ENCODE results near the gene BCO1. TPM values are rescaled to one million over a fixed set of nuclear protein-coding genes. Genes with fewer than 3 reads are reported as not detected.
A peak's percentile ranks its signal among the peaks of the same experiment; 100 is the strongest.

BCO1 gene
- polyA plus RNA-seq, 2 donors = 0.16 to 0.41 TPM

DNA sequence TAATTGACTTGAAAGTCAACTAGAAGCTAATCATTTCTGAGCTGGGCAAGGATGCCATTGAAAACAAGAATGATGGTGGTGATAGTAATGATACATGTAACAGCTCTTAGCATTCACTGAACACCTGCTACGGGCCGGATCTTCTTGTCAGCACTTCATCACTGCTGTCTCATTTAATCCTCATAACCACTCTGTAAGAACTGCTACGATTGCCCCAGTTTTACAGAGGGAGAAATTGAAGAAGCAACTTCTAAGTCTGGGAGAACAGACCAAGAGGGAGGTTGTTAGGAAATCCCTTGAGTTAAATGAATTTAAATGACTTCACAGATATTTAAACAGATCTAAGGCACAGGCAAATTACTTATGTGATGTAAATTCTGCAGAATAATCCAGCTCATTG is 69.3 kb downstream of the BCO1 start:
- Histone ChIP-seq H3K27me3 (ENCODE audit: control insufficient read depth in 1 of 2, insufficient read depth in 2 of 2, low read length in 2 of 2) (no peaks in the 10 kb centered on the region), H3K27ac (ENCODE audit: low read depth in 2 of 2, low read length in 1 of 2) (no peak overlapping the region), H3K36me3 (ENCODE audit: control insufficient read depth in 2 of 2, insufficient read depth in 2 of 2, low read length in 1 of 2) (no peaks in the 10 kb centered on the region), H3K4me1 (ENCODE audit: control insufficient read depth in 2 of 2, insufficient read depth in 2 of 2, low read length in 1 of 2) (no peaks in the 10 kb centered on the region), H3K9me3 (ENCODE audit: control insufficient read depth in 2 of 2, insufficient read depth in 1 of 2, low read depth in 1 of 2, low read length in 1 of 2) (no peaks in the 10 kb centered on the region), H3K4me3 (ENCODE audit: low read depth in 1 of 2, low read length in 2 of 2) (no peak overlapping the region)
- 80 to 82% methylated on average over 3 of the region's 3 CpGs for WGBS, 2 donors

DNA sequence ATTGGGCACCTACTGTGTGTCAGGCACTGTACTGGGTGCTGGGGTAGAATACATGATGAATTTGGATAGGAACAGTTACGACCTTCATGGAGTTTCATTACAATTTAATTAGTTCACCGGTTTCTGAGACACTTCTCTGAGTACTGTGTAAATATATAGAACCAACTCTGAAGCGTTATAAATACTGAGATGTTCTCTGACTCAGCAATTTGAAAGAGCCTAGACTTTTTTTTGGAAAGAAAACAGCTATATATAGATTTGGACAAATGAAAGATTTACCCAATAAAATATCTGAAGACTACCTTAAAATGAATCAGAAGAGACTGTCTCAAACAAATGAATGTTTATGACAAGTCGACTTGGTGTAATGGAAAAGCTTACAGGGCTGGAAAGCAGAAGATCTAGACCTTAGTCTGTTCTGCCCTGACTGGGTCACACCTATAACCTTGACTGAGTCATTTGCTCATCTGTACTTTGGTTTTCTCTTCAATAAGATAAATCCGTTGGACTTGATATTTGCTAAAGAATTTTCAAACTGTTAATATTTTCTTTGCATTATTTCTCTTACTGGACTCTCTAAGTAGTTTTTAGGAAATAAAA is 71.7 kb downstream of the BCO1 start:
- H3K27ac ChIP-seq (ENCODE audit: low read depth in 2 of 2, low read length in 1 of 2) = no peak overlapping the region
- no peaks in the 10 kb centered on the region for H3K9me3 ChIP-seq (ENCODE audit: control insufficient read depth in 2 of 2, insufficient read depth in 1 of 2, low read depth in 1 of 2, low read length in 1 of 2)
- no peaks in the 10 kb centered on the region for H3K27me3 ChIP-seq (ENCODE audit: control insufficient read depth in 1 of 2, insufficient read depth in 2 of 2, low read length in 2 of 2)
- peaks cover 0 to 8% of the 10 kb centered on the region in 2 donors for H3K4me1 ChIP-seq (ENCODE audit: control insufficient read depth in 2 of 2, insufficient read depth in 2 of 2, low read length in 1 of 2)
- no peaks in the 10 kb centered on the region for H3K36me3 ChIP-seq (ENCODE audit: control insufficient read depth in 2 of 2, insufficient read depth in 2 of 2, low read length in 1 of 2)
- WGBS, 2 donors = 62 to 70% methylated on average over 5 of the region's 5 CpGs
- no peak overlapping the region for H3K4me3 ChIP-seq (ENCODE audit: low read depth in 1 of 2, low read length in 2 of 2)

DNA sequence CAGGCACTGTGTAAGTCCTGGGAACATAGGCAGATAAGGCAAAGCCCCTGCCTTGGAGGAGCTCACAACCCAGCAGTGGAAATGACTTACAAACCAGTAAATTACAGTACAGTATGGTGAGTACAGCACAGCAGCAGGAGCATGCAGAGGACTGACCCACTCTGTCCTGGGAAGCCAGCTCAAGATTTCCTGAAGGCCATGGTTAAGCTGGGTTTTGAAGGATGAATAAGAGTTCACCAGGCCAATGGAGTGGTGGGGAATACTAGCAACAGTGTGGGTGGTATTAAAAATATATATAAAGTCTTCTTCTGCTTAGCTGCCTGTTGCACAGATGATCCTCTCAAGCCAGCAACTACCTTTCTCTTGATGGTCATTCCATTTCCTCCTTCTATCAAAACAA is 73.3 kb downstream of the BCO1 start:
- peaks cover 0 to 8% of the 10 kb centered on the region in 2 donors for H3K4me1 ChIP-seq (ENCODE audit: control insufficient read depth in 2 of 2, insufficient read depth in 2 of 2, low read length in 1 of 2)
- no peak overlapping the region for H3K4me3 ChIP-seq (ENCODE audit: low read depth in 1 of 2, low read length in 2 of 2)

DNA sequence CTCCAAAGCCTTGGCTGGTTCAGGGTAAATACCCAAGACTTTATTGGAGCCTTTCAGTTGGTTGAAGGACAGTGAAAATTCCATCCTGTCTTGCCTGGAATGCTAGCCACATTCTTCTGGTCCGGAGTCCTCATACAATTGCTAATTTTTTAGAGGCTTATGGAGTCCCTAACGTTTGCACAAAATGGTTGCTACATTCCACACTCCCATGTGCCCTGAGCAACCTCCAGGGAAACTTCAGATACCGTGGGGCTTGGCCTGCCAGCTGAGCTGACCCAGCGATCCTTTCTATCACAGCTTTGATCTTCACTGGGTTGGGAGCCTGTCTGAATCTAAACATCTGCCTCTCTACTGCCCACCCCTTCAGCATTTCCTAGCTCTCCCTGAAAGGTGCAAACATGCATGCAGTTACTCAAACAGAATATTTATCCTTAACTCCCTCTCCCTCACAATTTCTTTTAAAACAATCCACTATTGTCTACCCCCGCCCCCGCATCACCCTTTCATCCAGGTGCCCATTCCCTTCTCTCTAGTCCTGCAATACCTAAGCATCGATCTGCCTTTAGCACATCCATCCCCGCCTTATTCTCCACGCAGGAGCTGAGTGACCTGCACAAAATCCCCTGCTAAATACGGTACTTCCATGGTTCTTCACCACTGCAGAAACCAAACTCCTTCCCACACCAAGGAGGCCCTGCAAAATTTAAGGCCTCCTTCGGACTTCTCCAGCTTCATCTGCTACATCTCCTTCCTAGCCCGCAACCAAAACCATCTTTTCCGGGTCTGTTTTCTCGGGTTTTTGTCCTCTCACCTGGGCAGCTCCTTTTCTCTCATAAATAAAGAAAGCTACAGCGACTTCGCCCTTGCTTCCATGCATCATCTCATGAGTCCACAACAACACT is 75.5 kb downstream of the BCO1 start:
- no peaks in the 10 kb centered on the region for H3K27me3 ChIP-seq (ENCODE audit: control insufficient read depth in 1 of 2, insufficient read depth in 2 of 2, low read length in 2 of 2)
- 4 to 5% methylated on average over 16 of the region's 16 CpGs for WGBS, 2 donors
- H3K36me3 ChIP-seq (ENCODE audit: control insufficient read depth in 2 of 2, insufficient read depth in 2 of 2, low read length in 1 of 2) = no peaks in the 10 kb centered on the region
- H3K9me3 ChIP-seq (ENCODE audit: control insufficient read depth in 2 of 2, insufficient read depth in 1 of 2, low read depth in 1 of 2, low read length in 1 of 2) = no peaks in the 10 kb centered on the region
- H3K4me1 ChIP-seq (ENCODE audit: control insufficient read depth in 2 of 2, insufficient read depth in 2 of 2, low read length in 1 of 2) = peaks cover 0 to 12% of the 10 kb centered on the region in 2 donors
- peak overlapping the region; percentile 60 to 80 for H3K27ac ChIP-seq (ENCODE audit: low read depth in 2 of 2, low read length in 1 of 2)
- H3K4me3 ChIP-seq (ENCODE audit: low read depth in 1 of 2, low read length in 2 of 2) = peak overlapping the region; percentile 72 to 98

More for the DNA sequence above, 73.3 kb downstream of the BCO1 start:
- Histone ChIP-seq H3K27me3 (ENCODE audit: control insufficient read depth in 1 of 2, insufficient read depth in 2 of 2, low read length in 2 of 2) (no peaks in the 10 kb centered on the region), H3K27ac (ENCODE audit: low read depth in 2 of 2, low read length in 1 of 2) (no peak overlapping the region), H3K36me3 (ENCODE audit: control insufficient read depth in 2 of 2, insufficient read depth in 2 of 2, low read length in 1 of 2) (no peaks in the 10 kb centered on the region), H3K9me3 (ENCODE audit: control insufficient read depth in 2 of 2, insufficient read depth in 1 of 2, low read depth in 1 of 2, low read length in 1 of 2) (no peaks in the 10 kb centered on the region)

DNA sequence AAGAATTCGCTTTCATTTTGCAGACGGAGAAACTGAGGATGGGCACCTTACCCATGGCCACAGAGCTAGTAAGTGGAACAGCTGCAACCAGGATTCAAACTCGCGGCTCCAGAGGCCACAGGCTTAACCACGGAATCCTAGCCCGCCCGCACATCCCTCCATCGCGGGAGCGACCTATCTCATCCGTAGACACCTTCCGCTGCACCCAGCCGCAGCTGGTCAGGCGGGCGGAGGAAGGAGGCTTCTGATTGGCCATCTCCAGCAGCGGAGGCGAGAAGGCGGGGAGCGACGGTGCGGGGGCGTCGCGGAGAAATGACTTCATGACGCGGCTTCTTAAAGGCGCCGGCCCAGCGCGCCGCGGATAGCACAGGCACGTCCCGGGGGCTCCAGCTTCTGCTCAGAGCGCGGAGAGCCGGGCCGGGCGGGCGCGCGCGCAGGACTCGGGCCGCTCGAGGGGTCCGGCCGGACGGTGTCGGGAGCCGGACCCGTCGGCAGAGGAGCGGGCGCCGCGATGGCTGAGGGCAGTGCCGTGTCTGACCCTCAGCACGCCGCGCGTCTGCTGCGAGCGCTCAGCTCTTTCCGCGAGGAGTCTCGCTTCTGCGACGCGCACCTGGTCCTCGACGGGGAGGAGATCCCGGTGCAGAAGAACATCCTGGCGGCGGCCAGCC is 76.2 kb downstream of the BCO1 start, which contains the start of gene GAN:
TSS of gene GAN (plus strand) at position 360 of the 668 bp plus-strand sequence. CDS start at position 512, 152 bp downstream.
- Histone ChIP-seq H3K27ac (ENCODE audit: low read depth in 2 of 2, low read length in 1 of 2) (peak within 1 kb of the TSS; percentile 95 to 96), H3K4me3 (ENCODE audit: low read depth in 1 of 2, low read length in 2 of 2) (peak within 1 kb of the TSS; percentile 72 to 98), H3K36me3 (ENCODE audit: control insufficient read depth in 2 of 2, insufficient read depth in 2 of 2, low read length in 1 of 2) (no peaks in the 10 kb centered on the region), H3K27me3 (ENCODE audit: control insufficient read depth in 1 of 2, insufficient read depth in 2 of 2, low read length in 2 of 2) (no peaks in the 10 kb centered on the region), H3K4me1 (ENCODE audit: control insufficient read depth in 2 of 2, insufficient read depth in 2 of 2, low read length in 1 of 2) (peaks cover 0 to 12% of the 10 kb centered on the region in 2 donors), H3K9me3 (ENCODE audit: control insufficient read depth in 2 of 2, insufficient read depth in 1 of 2, low read depth in 1 of 2, low read length in 1 of 2) (no peaks in the 10 kb centered on the region)
- WGBS, 2 donors = 0% methylated on average over 71 to 75 of the region's 75 CpGs

DNA sequence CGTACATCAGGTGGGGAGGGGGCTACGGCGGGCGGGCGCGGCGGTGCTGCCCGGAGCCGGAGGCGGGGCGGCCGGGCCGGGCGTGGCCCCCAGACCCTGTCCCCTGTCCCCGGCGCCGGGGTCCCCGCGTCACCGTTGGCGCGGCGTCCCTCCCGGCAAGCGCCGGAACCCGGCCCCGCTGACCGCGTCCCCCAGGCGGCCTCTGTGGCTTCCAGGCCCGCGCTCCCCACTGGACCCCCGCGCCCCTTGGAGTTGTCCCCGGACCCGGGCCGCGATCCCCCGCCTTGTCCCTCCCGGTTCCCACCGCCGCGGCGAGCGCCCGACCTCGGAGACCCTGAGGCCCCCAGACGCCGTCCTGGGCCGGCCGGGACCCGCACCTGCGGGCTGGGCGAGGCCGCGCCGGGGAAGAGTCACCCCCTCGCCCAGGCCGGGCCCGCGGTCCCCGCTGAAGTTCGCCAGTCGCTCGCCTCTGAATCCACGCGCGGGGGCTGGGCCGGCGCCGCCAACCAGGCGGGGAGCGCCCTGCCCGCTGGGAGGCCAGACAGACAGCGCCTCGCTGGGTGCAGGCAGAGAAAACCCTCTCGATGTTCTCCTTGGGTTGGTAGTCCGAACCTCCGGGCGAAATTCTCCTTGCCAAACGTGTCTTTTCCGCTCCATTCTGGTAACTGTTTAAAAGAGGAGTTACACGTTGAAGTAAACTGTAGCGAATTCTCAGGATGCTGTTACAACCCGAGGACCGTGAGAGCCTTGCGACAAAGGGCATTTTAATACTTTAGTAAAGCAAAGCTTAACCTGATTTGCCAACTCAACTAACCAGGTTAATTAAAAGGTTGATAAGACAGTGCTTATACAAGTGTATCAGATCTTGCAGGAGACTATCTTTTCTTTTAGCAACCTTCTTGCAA is 77.0 kb downstream of the BCO1 start:
- WGBS, 2 donors = 1% methylated on average over 62 to 88 of the region's 88 CpGs
- H3K4me1 ChIP-seq (ENCODE audit: control insufficient read depth in 2 of 2, insufficient read depth in 2 of 2, low read length in 1 of 2) = peaks cover 0 to 12% of the 10 kb centered on the region in 2 donors

DNA sequence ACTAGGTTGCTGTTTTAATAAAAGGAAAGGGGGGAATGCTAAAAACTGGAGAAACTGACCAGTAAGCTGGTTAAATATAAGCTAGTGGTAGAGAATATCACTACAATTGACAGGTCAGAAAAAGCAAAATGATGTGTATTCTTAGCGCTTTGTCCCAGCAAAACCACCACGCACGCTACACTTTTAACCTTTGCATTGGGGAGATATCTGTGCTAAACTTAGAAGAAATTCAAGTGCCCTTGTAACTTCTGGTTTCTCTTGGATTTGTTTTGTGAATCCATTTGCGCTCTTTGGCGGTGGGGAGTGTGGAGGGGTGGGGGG is 77.6 kb downstream of the BCO1 start:
- Histone ChIP-seq H3K27me3 (ENCODE audit: control insufficient read depth in 1 of 2, insufficient read depth in 2 of 2, low read length in 2 of 2) (no peaks in the 10 kb centered on the region), H3K36me3 (ENCODE audit: control insufficient read depth in 2 of 2, insufficient read depth in 2 of 2, low read length in 1 of 2) (no peaks in the 10 kb centered on the region), H3K9me3 (ENCODE audit: control insufficient read depth in 2 of 2, insufficient read depth in 1 of 2, low read depth in 1 of 2, low read length in 1 of 2) (no peaks in the 10 kb centered on the region), H3K4me1 (ENCODE audit: control insufficient read depth in 2 of 2, insufficient read depth in 2 of 2, low read length in 1 of 2) (peaks cover 0 to 12% of the 10 kb centered on the region in 2 donors), H3K27ac (ENCODE audit: low read depth in 2 of 2, low read length in 1 of 2) (peak overlapping the region in 1 of 2 donors; percentile 95), H3K4me3 (ENCODE audit: low read depth in 1 of 2, low read length in 2 of 2) (peak overlapping the region in 1 of 2 donors; percentile 72)
- WGBS, 2 donors = 51 to 56% methylated on average over 5 of the region's 5 CpGs

More for the DNA sequence above, 77.0 kb downstream of the BCO1 start:
- no peaks in the 10 kb centered on the region for H3K9me3 ChIP-seq (ENCODE audit: control insufficient read depth in 2 of 2, insufficient read depth in 1 of 2, low read depth in 1 of 2, low read length in 1 of 2)
- no peaks in the 10 kb centered on the region for H3K36me3 ChIP-seq (ENCODE audit: control insufficient read depth in 2 of 2, insufficient read depth in 2 of 2, low read length in 1 of 2)
- H3K27ac ChIP-seq (ENCODE audit: low read depth in 2 of 2, low read length in 1 of 2) = peak overlapping the region; percentile 95 to 96
- no peaks in the 10 kb centered on the region for H3K27me3 ChIP-seq (ENCODE audit: control insufficient read depth in 1 of 2, insufficient read depth in 2 of 2, low read length in 2 of 2)
- H3K4me3 ChIP-seq (ENCODE audit: low read depth in 1 of 2, low read length in 2 of 2) = peak overlapping the region; percentile 72 to 98

DNA sequence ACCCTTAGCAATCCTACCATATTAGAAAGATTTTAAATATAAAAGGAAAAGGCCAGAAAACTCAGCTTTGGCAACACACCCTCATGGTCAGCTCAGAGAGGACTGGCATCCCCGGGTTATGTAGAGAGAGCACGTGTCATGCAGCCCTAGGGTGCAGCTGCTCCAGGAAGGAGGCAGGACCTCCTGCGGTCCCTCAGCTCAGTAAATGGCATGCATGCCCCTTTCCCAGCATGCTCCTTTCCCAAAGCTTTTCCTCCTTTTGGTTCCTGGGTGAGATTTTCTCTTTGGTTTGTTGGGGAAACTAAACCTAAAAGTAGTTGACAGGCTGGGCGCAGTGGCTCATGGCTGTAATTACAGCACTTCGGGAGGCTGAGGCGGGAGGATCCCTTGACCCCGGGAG is 80.2 kb downstream of the BCO1 start:
- Histone ChIP-seq H3K4me1 (ENCODE audit: control insufficient read depth in 2 of 2, insufficient read depth in 2 of 2, low read length in 1 of 2) (peaks cover 0 to 9% of the 10 kb centered on the region in 2 donors), H3K9me3 (ENCODE audit: control insufficient read depth in 2 of 2, insufficient read depth in 1 of 2, low read depth in 1 of 2, low read length in 1 of 2) (no peaks in the 10 kb centered on the region), H3K4me3 (ENCODE audit: low read depth in 1 of 2, low read length in 2 of 2) (no peak overlapping the region), H3K27ac (ENCODE audit: low read depth in 2 of 2, low read length in 1 of 2) (peak overlapping the region in 1 of 2 donors; percentile 57), H3K36me3 (ENCODE audit: control insufficient read depth in 2 of 2, insufficient read depth in 2 of 2, low read length in 1 of 2) (no peaks in the 10 kb centered on the region), H3K27me3 (ENCODE audit: control insufficient read depth in 1 of 2, insufficient read depth in 2 of 2, low read length in 2 of 2) (no peaks in the 10 kb centered on the region)
- 68% methylated on average over 7 of the region's 7 CpGs for WGBS, 2 donors

Data from esophagus (tissue), 2 donors.